Activated CD8-positive, alpha-beta memory T cell treated with anti-CD3 and anti-CD28 coated beads for 24 hours (primary cell): ENCODE measurements around the gene SLC9A3.
"Not testable (repeated sequence)": the region's sequence is repeated elsewhere in the genome, so short reads cannot be mapped to it uniquely, and the experiment has no call there.

ENCODE experiments used
- DNase-seq: peaks from one replicate; pipeline ENCODE4 v3.0.0-alpha.2; 2020

SLC9A3 gene

DNA sequence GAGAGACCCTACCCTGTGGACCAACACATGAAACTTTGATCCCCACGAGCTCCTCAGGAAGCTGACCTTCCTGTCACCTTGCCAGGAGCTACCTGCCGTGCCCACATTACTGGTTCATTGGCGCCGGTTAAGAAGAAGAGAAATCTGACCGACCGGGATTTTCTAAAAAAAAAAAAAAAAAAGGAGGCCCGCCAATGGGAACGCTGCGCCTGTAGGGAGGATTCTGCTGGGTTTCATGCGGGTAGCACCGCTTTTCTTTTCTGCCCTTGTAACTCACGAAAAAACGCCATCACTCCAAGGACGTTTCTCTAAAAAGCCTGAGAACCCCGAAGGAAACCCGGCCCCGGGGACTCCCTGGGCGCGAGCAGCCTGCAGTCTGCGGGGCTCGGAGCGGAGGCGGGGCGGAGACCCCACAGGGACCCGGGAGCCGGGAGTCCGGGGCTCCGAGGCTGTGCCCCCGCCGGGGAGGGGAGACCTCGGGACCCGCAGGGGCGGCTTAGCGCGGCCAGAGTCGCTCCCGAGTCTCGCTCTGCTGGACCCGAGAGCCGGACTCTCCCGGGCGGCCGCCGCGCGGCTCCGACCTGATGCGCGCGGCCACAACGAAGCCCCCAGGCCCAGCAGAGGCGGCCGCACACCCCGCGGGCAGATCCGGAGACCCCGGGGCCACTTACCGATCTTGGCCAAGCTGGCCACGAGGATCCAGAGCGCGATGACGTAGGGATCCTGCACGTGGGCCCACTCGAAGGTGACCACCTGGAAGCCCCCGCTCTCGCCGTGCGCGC, 617 bp downstream of the SLC9A3 start:
- DNase-seq = no peak

DNA sequence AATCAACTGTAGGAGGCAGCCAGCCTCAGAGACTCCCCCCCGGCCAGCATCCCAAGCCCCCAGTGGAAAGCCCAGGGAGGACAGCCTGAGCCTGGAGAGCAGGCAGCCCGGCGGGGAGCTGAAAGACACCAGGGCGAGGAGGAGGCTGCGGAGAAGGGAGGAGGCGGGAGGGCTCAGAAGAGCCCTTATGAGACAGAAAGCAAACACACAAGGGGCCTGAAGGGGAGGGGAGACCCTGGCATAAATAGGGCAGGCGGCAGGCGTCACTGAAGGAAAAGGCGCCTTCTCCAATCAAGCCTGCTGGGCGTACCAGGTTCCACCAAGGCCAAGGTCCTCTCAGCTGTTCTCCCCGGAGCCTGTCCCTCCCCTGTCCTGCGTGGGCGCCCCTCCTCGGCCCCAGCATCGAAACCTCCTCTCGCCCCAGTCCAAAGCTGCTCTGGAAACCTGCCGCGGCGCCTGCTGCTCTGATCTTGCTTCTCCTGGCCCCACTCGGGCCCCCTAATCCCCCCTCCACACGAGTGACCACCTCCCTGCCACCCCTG, 1.3 kb downstream of the SLC9A3 start:
- DNase-seq = no peak

DNA sequence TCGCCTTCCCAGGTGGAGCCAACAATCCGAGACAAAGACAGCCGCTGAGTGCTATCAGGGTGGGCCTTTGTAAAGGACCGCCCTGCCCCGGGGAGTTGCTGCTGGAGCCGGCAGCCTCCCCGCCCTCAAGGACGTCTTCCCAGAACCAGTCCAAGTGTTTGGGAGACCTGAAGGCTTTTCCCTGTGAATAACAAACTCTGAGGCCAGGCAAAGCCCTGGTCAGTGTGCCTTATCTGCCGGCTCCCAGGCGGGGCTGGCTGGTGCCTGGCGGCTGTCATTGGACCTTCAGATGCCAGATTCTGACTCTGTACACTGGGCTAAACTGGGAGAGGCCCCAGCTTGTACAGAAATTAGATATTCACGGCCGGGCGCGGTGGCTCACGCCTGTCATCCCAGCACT, 2.1 kb downstream of the SLC9A3 start:
- no peak for DNase-seq

DNA sequence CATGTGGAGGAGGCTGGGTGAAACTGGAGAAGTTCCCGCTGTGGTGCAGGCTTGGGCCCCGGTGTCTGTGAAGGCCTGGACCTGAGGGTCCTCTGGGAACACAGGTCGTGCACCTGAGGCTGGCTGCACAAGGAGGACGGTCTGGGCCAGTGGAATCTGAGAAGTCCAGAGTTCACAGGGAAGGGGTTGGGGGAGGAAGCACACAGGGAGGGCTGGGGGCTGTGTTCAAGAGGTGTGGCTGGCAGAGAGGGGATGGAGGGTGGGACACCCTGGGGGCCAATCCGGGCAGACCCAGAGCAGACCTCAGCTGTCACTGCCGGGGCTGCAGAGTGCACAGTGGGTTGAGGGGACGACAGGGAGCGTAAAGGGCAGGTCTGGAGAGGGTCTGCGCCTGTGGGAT, 2.6 kb downstream of the SLC9A3 start:
- no peak for DNase-seq

DNA sequence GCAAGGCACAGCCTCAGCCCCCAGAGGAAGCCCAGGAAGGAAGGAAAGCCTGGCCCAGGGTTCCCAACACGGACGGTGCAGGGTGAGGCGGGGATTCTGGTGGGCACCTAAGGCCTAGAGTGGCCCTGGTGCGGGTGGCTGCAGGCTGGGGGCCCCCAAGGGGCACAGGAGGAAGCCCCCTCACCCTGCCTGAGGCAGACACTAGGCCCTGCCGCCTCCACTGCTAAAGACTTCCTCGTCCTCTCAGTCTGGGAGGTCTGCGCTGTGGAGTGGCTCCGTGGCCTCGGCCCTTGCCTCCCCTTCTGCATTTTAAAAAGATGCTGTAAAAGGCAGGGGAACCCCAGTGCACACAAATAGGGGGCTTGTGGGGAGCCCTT, 3.4 kb downstream of the SLC9A3 start:
- no peak for DNase-seq

DNA sequence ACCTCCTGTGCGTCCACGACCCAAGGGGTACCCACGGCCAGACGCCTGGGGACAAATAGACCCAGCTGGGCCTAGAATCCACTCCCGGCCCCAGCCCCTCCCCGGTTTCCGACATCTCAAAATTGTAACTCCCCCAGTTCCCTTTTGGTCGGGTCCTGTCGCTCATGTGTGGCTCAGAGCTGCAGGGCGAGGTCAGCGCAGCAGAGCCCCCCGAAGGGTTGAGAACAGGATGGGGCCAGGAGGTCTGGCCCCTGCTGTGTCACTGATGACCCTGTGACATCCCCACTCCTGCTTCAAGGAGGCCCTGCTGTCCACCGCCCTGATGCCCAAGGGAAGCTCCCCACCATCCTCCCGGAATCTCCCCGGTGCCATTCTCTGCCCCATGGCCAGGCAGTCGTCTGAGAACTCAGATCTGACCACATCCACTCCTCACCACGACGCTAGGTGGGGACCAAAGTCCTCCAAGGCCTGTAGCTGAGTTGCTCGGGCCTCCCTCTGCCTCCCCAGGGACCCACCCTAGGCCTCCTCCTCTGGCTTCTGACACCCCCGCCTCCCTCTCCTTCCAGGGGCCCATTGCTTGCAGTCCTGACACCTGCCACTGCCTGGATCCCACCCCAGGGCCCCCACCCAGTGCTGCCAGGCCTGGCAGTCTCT, 3.9 kb downstream of the SLC9A3 start:
- DNase-seq = no peak

DNA sequence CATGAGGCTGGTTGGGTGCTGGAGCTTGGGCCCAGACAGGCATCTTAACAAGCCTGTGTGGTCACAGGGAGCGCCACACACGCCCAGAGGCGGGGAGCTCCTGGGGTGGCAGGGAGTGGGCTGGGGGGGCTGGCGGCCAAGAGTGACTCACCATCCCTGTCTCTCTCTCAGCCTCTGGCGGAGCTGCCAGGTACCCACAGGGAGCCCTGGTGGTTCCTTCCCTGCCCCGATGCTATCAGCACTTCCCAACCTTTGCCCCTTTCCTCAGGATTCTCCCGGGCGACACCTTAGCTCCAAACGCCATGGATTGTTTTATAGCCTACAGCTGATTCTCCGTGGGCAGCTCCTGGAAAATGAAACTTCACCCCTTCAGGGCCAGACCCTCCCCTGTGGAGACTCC, 5.5 kb downstream of the SLC9A3 start:
- DNase-seq = no peak

DNA sequence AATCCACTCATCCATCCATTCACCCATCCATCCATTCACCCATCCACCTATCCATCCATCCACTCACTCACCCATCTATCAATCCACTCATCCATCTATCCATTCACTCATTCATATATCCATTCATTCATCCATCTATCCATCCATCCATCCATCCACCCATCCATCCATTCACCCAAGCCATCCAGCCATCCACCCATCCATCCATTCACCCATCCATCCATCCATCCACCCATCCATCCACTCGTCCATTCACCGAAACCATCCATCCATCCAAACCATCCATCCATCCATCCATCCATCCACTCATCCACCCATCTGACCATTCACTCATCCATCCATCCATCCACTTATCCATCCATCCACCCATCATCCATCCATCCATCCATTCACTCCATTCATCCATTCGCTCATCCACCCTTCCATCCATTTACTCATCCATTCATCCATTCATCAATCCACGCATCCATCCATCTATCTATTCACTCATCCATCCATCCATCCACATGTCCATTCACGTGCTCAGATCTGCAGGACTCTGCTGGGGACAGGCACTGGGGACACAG, 6.6 kb downstream of the SLC9A3 start:
- DNase-seq = no peak

DNA sequence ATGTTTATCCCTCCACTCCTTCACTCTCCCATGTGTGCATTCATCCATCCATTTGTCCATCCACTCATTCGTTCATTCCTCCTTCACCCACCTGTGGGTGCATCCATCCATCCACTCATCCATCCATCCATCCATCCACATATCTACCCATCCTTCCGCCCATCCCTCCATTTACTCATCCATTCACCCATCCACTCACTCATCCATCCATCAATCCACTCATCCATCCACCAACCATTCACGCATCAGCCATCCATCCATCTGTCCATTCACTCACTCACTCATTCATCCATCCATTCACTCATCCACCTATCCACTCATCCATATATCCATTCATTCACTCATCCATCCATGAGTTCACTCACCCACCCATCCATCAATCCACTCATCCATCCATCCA, 7.3 kb downstream of the SLC9A3 start:
- no peak for DNase-seq

DNA sequence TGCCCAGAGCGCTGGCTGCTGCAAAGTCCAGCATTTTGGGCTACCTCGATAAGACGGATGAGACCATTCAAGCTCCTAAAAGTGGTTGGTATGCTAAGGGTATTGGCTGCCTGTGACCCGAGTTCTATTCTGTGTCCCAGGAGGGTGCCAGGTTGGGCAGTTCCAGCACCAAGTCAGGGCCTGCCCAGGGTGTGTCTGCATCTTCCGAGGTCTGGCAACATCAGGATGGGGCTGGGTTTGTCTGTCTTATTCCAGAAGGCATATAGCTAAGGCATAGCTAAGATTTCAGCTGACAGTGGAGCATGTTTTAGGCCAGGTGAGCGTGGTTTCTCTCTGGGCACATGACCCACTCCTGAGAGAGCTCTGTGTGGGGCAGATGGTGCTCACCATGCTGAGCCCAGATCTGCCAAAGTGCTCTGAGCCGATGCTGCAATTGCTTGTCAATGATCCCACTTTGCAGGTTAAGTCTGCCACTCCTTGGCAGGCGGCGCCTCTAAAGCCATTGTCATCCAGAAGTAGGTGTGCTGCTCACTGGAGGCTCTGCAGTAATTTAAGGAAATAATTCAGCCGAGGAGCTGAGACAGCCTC, 7.8 kb downstream of the SLC9A3 start:
- no peak for DNase-seq

DNA sequence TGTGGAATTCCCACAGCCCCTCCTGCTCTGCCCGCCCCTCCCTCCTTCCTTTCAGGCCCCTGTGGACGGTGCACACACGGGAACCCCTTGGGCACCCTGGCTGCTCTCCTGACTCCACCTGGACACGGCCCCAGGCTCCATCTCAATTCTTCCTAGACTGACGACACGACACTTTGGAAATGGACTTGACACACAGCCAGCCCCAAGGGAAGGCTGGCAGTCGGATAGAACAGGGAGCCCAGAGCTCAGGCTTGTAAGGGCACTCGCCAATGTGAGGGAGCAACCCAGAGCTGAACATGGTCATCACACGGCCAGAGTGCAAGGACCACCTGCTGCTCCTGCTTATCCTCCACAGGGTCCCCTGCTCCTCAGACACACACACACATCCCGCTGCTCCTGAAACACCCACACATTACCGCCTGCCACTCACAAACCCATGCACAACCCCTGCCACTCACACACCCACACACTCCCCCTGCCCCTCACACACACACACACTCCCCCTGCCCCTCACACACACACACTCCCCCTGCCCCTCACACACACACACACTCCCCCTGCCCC, 8.9 kb downstream of the SLC9A3 start:
- no peak for DNase-seq

DNA sequence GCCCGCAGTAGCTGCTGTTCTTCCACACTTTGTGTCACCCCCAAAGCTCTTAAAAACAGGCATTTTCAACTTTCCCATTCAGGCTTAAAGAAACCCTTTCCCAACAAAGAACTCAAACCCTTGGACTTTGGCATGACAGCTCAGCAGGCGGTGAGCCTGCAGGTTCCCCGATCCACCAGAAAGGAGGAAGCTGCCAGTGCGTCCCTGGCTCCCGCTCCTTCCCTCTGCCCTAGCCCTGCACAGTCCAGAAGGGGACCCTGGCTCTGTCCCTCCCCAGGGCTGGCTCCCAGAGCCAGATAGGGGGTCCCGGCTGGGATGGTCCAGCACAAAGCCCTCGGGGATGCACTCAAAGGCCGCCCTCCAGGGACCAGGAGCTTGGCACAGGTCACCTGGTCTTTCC, 9.6 kb downstream of the SLC9A3 start:
- no peak for DNase-seq

DNA sequence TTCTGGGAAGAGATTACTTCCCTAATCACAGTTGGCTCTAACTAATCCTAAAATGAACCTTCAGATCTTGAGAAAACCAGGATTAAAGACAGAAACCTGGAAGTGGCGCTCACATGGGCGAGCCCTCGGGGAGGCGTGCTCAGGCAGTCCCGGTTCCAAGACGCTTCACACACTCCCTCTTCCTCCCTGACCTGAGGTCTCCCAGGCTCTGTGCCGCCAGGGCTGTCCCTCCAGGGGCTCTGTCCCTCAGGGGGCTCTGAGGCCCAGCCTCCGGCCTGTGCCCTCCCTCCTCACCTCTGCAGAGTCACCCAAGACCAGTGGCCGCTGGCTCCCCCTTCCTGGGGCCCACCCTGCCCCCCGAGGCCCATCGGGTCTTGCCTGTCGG, 10.2 kb downstream of the SLC9A3 start:
- DNase-seq = no peak

DNA sequence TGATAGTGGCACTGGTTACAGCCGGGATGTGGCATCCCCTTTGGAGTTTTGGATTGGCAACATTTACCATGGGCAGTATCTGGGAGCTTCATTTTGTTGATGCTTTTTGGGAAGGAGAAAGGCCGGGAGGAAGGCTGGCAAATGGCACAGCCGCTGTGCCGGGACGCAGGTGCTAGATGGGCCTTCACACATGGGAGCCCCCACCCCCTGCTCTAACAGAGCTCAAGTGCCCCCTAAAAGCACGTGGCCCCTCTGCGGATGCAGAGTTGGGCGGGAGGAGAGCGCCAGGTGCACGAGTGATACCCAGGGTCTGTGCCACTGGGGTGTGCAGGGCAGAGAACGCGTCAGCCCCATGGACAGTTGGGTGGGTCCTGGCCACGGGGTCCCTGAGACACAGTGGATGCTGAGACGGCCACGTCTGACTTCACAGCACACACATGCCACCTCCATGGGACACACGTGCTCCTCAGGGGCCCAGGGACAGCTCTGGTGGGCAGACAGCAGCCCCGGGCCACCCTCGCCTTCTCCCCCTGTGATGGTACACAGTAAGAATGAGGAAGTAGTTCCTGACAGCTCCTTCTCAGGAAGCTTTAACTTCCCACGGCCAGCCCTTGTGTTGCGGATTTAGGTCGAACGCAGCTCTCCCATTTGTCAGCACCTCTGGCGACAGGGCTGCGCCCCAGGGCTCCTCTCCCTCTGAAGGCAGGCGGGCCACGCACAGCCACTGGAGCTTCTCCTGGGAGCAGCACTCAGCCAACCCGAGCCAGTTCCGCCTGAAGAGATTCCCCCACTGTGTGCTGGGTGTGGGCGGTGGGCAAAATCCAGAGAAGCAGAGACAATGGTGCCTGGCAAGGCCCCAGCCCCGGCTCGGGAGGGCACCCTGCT, 10.8 kb downstream of the SLC9A3 start:
- DNase-seq = no peak

DNA sequence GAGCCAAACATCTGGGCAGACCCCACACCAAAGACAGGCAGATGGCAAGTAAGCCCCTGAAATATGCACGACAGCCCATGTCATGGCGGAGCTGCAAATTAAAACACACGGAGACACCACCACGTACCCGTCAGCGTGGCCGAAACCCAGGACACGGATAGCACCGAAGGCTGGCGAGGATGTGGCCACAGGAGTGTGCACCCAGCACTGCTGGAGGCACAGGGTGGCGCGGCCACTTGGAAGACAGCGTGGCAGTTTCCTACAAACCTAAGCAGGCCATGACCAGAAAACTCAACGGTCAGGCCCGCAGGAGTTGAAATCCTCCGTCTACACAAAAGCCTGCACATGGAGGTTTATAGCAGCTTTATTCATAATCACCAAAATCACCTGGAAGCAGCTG, 12.8 kb downstream of the SLC9A3 start:
- DNase-seq = no peak

DNA sequence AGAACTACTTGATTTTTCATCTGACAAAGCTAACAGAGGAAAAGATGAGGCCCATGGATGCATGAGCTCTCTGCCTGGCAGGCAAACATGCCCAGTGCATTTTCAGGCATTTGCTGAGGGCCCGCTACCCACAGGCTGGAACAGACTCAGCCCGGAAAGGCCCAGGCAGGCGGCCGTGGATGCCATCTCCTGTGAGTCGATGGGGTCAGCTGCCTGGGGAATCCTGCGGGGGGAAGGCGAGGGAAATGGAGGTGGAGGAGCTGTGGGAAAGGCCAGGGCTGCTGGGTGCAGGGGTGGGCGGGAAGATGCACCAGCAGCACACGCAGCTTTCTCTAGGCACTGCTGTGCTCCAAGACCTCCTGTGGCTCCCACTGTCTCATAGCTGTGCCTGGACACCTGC, 13.7 kb downstream of the SLC9A3 start:
- no peak for DNase-seq

DNA sequence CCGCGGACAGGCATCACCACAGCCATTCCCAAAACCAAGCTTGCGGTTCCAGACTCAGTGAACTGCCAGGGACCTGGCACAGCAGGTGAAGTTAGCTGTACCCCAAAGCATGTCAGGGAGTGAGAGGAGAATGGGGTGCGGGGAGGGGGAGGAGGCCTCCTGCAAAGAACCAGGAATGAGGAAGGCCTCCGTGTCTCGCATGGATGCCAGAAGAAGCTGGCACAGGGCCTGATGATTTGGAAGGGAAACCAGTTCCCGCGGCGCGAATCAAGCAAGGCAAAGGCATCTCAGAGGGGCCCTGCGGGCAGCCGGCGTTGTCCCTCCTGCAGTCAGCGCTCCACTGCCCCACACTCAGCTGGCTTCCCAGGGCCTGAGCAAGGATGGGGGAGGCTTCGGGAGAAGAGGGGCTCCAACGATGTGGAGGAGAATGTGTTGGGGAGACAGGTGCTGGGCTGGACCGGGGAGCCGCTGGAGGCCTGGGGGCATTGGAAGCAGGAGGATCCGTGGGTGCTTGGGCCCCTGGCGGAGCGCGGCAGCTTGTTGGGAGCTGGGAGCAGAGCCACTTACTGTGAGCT, 14.6 kb downstream of the SLC9A3 start:
- no peak for DNase-seq

DNA sequence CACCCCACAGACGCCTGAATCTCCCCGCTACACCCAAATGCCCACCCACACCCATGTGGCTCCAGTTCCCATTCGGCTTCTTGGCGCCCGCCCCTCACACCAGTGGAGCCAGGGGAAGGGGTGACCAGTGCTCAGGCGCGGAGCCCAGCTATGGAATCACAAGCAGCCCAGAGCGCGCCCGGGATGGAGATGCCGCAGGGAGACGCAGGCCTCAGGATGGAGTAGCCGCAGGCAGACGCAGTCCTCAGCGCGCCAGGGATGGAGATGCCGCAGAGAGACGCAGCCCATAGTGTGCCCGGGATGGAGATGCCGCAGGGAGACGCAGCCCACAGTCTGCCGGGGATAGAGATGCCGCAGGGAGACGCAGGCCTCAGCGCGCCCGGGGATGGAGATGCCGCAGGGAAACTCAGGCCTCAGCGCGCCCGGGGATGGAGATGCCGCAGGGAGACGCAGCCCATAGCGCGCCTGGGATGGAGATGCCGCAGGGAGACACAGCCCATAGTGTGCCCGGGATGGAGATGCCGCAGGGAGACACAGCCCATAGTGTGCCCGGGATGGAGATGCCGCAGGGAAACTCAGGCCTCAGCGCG, 16.2 kb downstream of the SLC9A3 start:
- DNase-seq = not testable (repeated sequence)

DNA sequence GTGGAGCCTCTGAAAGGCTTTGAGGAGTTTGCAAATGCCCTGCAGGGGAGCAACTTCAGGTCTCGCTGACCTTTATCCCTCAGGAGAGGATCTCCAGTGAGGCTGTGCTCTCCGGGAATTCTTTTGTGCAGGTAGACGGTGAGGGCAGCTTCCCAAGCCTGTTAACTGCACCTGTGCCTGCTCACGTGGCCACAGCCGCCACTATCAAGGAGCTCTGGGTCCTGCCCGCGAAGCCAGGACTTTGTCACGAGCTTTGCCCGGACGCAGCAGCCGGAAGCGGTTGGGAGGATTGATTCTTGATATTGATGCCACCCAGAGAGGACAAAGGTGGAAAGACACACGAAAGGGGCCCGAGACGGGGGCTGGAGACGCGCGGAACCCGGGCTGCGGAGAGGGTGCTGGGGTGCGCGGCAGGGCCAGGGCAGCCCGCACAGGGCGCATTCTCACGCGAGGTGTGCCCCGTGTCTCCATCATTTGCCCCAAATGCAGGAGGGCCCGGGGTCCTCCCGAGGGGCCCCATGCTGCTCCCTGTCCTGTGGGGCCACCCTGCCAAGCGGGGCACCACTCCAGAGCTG, 18.2 kb downstream of the SLC9A3 start:
- no peak for DNase-seq

DNA sequence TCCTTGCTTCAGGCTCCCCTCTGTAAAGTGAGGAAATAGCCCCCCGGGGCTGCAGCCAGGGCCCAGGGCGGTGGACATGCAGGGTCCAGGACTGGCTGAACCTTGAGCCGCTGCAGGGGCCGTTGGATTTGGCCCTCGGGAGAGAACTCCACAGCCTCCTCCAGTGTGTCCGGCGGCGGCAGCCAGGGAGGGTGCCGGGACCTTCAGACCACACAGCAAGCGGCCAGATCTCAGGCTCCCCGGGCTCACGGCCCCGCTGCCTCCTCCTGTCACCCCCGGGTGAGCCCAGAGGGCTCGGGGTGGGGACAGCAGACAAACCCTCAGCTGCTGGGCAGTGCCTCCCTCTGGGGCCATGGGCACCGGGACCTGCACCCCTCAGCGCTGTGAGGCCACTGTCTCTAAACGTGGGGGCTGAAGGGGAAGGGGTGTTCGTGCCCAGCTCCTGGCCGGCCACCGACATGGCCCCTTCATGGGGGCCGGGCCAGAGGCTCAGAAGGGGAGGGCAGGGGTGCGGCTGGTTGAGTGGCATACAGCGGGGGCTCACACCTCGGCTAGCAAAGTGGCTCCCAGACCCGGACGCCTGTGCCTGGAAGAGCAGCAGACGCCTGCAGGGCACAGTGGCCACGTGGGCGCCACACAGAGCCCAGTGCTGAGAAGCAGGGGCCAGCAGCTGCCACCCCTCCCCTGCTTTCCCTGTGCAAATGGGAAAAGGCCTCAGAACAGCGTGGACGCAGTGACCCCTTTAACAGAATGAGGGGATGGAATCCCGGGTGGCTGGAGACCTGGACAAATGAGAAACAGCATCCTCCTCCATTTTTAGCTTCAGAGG, 19.7 kb downstream of the SLC9A3 start:
- no peak for DNase-seq
